ENCODE data around the gene SCLT1.

- TF ChIP-seq CTCF (IDR thresholded peaks at IDR 0.05) (no peak), POLR2A (IDR thresholded peaks at IDR 0.05) (no peak)
Observed at GRCh38 chr4:129092631-129093190, 628 bp downstream of the SCLT1 start.

Measured in breast epithelium (tissue), 3 donors.